SH-SY5Y (cell line): ENCODE data around the gene CRADD.

Experiments used
- GATA2 ChIP-seq: IDR thresholded peaks from 2 replicates; pipeline ENCODE4 v1.6.1; 2011; ENCODE audit warnings: mild to moderate bottlenecking, low read depth, low read length
- GATA3 ChIP-seq: IDR thresholded peaks from 2 replicates; pipeline ENCODE4 v1.6.1; 2011; ENCODE audit warnings: low read depth, mild to moderate bottlenecking, low read length, moderate library complexity

GRCh38 chr12:93736640-93737178, 59.5 kb downstream of the CRADD start:
- TF ChIP-seq GATA2 (no peak), GATA3 (no peak)
